ENCODE data around the gene COL4A4. TPM values are rescaled to one million over a fixed set of nuclear protein-coding genes. Genes with fewer than 3 reads are reported as not detected.

COL4A4 gene
- total RNA-seq, 4 donors from 2014 or later, result 3.6 to 9.6 (median 6.1) TPM

DNA sequence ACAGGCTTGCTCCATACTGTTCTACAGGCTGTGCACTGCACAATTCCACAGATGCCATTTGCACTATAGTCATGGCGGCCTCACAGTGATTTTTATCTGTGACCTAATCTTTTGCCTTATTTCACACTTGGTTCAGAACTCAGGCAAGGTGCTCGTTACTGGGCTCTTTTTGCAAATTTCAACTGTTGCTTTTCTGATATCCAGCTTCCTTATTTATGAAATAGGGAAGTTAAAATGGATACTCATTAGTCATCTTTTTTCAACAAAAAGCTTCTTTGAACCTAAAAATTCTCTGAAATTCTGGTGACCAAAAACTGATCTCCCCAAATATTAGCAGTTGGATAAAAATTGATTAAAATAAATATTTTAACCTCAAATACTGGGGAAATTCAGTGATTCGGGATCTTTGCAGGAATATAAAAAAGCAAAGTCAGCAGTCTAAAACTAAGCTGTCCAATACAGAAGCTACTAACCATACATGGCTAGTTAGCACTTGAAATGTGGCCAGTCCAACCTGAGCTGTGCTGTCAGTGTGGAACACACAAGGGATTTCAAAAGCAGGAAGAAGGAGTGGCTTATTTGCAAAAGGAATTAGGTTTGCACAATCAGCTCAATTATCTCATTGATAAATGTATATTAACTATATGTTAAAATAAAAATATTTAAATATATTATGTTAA is 134.4 kb downstream of the COL4A4 start:
- intact Hi-C loops (cut with DNase I), result no loop called here
- Histone ChIP-seq H3K4me1 (peaks cover 0 to 8% (median 2%) of the 10 kb centered on the region in 4 donors), H3K36me3 (no peaks in the 10 kb centered on the region), H3K4me3 (no peak overlapping the region), H3K9me3 (no peaks in the 10 kb centered on the region), H3K27ac (replicated peaks in 1 of 4) (no peak overlapping the region), H3K27me3 (no peaks in the 10 kb centered on the region)
- DNase-seq (ENCODE audit: extremely low spot score), result no peak
- WGBS, result 87% methylated on average over 3 of the region's 3 CpGs
- TF ChIP-seq POLR2AphosphoS5 (IDR thresholded peaks at IDR 0.05) (no peak), EP300 (IDR thresholded peaks at IDR 0.05) (no peak), POLR2A (IDR thresholded peaks at IDR 0.05; ENCODE audit: low read depth) (no peak)
- TF ChIP-seq, protein P1, sequence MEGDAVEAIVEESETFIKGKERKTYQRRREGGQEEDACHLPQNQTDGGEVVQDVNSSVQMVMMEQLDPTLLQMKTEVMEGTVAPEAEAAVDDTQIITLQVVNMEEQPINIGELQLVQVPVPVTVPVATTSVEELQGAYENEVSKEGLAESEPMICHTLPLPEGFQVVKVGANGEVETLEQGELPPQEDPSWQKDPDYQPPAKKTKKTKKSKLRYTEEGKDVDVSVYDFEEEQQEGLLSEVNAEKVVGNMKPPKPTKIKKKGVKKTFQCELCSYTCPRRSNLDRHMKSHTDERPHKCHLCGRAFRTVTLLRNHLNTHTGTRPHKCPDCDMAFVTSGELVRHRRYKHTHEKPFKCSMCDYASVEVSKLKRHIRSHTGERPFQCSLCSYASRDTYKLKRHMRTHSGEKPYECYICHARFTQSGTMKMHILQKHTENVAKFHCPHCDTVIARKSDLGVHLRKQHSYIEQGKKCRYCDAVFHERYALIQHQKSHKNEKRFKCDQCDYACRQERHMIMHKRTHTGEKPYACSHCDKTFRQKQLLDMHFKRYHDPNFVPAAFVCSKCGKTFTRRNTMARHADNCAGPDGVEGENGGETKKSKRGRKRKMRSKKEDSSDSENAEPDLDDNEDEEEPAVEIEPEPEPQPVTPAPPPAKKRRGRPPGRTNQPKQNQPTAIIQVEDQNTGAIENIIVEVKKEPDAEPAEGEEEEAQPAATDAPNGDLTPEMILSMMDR (IDR thresholded peaks at IDR 0.05), result no peak

DNA sequence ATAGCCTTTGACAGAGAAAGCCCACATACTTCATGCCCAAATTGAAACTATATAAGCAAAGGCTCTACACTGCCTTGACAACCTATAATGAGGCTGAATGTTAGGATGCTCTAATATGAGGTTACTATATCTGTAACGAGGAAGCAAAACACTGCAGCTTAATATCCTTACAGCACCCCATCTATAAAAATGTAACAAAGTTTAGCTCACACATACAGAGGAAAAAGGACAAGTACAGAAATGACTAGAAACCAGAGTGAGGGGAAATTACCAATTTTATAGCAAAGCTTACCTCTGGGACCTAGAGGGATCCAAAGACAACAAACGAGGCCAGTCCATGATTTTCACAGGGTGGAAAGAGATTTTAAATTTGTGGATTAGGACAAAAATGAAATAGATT is 138.5 kb downstream of the COL4A4 start:
- intact Hi-C loops (cut with DNase I), result no loop called here
- H3K36me3 ChIP-seq, result no peaks in the 10 kb centered on the region

DNA sequence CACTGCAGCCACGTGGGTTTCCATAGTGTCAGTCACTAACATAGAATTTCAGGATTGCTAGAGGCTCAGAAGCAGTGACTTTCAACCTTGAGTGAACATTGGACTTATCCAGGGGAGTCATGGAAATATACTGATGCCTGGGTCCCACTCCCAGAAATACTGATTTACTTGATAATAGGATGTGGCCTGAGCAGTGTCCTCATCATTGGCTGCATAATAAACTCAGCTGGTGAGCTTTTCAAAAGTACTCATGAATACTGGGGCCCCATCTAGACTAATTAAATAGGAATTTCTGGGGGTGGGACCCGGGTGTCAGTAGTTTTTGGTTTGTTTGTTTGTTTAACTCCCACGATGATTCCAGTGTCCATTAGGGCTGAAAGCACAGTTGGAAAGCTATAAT is 141.4 kb downstream of the COL4A4 start:
- TF ChIP-seq POLR2A (IDR thresholded peaks at IDR 0.05; ENCODE audit: low read depth), result no peak
- no peak for TF ChIP-seq EP300 (IDR thresholded peaks at IDR 0.05)
- TF ChIP-seq POLR2AphosphoS5 (IDR thresholded peaks at IDR 0.05), result no peak
- TF ChIP-seq, protein P1 (IDR thresholded peaks at IDR 0.05), result no peak
- Histone ChIP-seq H3K4me1 (no peaks in the 10 kb centered on the region), H3K36me3 (no peaks in the 10 kb centered on the region), H3K4me3 (no peak overlapping the region), H3K9me3 (no peaks in the 10 kb centered on the region), H3K27ac (replicated peaks in 1 of 4) (no peak overlapping the region), H3K27me3 (no peaks in the 10 kb centered on the region)
- intact Hi-C loops (cut with DNase I), result no loop called here
- no peak for DNase-seq (ENCODE audit: extremely low spot score)
- 94% methylated on average over 2 of the region's 3 CpGs for WGBS

More for the DNA sequence above, 138.5 kb downstream of the COL4A4 start:
- no peak for DNase-seq (ENCODE audit: extremely low spot score)
- Histone ChIP-seq H3K4me3 (no peak overlapping the region), H3K27me3 (no peaks in the 10 kb centered on the region), H3K9me3 (no peaks in the 10 kb centered on the region), H3K27ac (replicated peaks in 1 of 4) (no peak overlapping the region), H3K4me1 (no peaks in the 10 kb centered on the region)
- TF ChIP-seq POLR2AphosphoS5 (IDR thresholded peaks at IDR 0.05) (no peak), POLR2A (IDR thresholded peaks at IDR 0.05; ENCODE audit: low read depth) (no peak), EP300 (IDR thresholded peaks at IDR 0.05) (no peak)
- TF ChIP-seq, protein P1 (IDR thresholded peaks at IDR 0.05), result no peak
- WGBS, result 69% methylated on average over 2 of the region's 2 CpGs

DNA sequence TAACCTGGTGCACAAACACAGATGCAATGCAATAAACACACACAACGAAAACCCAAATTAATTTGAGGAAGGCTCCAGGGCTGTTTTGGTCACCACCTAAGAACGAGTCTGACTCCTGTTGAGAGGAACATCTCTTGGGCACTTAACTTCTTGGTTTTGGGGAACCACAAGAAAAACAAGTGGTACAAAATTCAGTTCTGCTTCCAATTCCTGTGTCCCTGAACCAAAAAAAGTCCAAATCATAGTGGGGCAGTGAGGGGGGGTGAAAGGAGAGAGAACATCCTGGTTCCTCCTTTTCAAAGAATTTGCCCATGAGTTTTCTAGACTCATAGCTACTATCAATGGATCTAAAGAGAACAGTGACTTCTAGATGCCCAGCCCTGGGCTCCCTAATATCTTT is 143.6 kb downstream of the COL4A4 start:
- intact Hi-C loops (cut with DNase I), result no loop called here
- Histone ChIP-seq H3K9me3 (no peaks in the 10 kb centered on the region), H3K4me1 (no peaks in the 10 kb centered on the region), H3K36me3 (no peaks in the 10 kb centered on the region), H3K4me3 (no peak overlapping the region), H3K27me3 (no peaks in the 10 kb centered on the region), H3K27ac (replicated peaks in 1 of 4) (no peak overlapping the region)
- TF ChIP-seq, protein P1 (IDR thresholded peaks at IDR 0.05), result no peak
- TF ChIP-seq EP300 (IDR thresholded peaks at IDR 0.05) (no peak), POLR2A (IDR thresholded peaks at IDR 0.05; ENCODE audit: low read depth) (no peak), POLR2AphosphoS5 (IDR thresholded peaks at IDR 0.05) (no peak)
- DNase-seq (ENCODE audit: extremely low spot score), result no peak
- WGBS, result 70% methylated on average over 2 of the region's 2 CpGs

DNA sequence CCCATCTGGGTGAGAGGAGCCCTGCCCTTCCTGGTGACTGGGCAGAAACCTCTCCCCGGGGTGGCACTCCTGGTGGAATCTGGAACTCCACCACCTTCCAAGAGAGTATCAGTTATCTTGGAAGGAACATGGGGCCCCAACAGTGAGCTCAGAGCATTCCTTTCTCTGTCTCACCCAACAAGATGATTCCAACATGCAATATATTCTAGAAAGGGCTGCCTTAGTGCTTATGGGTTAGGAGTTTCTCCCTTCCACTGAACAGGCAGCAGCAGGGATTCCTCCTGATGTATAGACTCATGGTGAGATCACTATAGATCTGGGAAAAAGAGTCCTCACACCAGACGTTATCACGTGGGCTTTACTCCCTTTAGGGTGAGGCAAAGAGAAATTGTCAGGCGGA is 147.1 kb downstream of the COL4A4 start:
- TF ChIP-seq POLR2A (IDR thresholded peaks at IDR 0.05; ENCODE audit: low read depth), result no peak
- TF ChIP-seq POLR2AphosphoS5 (IDR thresholded peaks at IDR 0.05), result no peak
- TF ChIP-seq, protein P1 (IDR thresholded peaks at IDR 0.05), result no peak
- TF ChIP-seq EP300 (IDR thresholded peaks at IDR 0.05), result no peak
- H3K4me3 ChIP-seq, result no peak overlapping the region
- no peak overlapping the region for H3K27ac ChIP-seq (replicated peaks in 1 of 4)
- no peaks in the 10 kb centered on the region for H3K9me3 ChIP-seq
- no peaks in the 10 kb centered on the region for H3K36me3 ChIP-seq
- 60% methylated on average over 3 of the region's 4 CpGs for WGBS
- no peaks in the 10 kb centered on the region for H3K27me3 ChIP-seq
- H3K4me1 ChIP-seq, result no peaks in the 10 kb centered on the region
- no peak for DNase-seq (ENCODE audit: extremely low spot score)
- intact Hi-C loops (cut with DNase I), result no loop called here

Measured in esophagus muscularis mucosa (tissue), 4 donors.